Natural killer cell (primary cell): ENCODE results near the gene SPARC. TPM values are rescaled to one million over a fixed set of nuclear protein-coding genes. Genes with fewer than 3 reads are reported as not detected.

Experiments
- ATAC-seq, 3 donors: fragments of 150-1000 bp in 2 of 3; fragments of 200-7000 bp in 1 of 3; cut with Tn5 transposase; 1 replicate in 1 of 3; 2 replicates in 2 of 3; pipeline ENCODE4 v1.10.0; 2021; ENCODE audit warnings: mild to moderate bottlenecking in 2 of 3, moderate library complexity in 2 of 3
- DNase-seq, 2 donors: peaks; one replicate each; pipeline versions ENCODE4 v3.0.0 to v3.0.0-alpha.2; 2013 to 2021; ENCODE audit warnings: mixed read lengths in 1 of 2
- H3K27ac ChIP-seq: one replicate; pipeline ENCODE4 v1.5.1; 2013; ENCODE audit warnings: mild to moderate bottlenecking, low read length
- H3K27me3 ChIP-seq: one replicate; pipeline ENCODE4 v1.6.1; 2013; ENCODE audit warnings: low read length; ENCODE audit not compliant: control insufficient read depth, insufficient read depth
- H3K36me3 ChIP-seq: one replicate; pipeline ENCODE4 v1.6.1; 2013; ENCODE audit warnings: low read length; ENCODE audit not compliant: control insufficient read depth, insufficient read depth
- H3K4me1 ChIP-seq: one replicate; pipeline ENCODE4 v1.6.1; 2013; ENCODE audit warnings: low read length; ENCODE audit not compliant: control insufficient read depth, insufficient read depth
- H3K4me3 ChIP-seq: one replicate; pipeline ENCODE4 v1.5.1; 2013; ENCODE audit warnings: low read length
- H3K9me3 ChIP-seq: one replicate; pipeline ENCODE4 v1.6.1; 2013; ENCODE audit warnings: low read length; ENCODE audit not compliant: control insufficient read depth, insufficient read depth
- H3K27ac Mint-ChIP-seq, 2 donors: one replicate each; pipeline ENCODE4 v1.8.0; 2022; ENCODE audit warnings: mild to moderate bottlenecking in 2 of 2, mixed read lengths in 2 of 2, moderate library complexity in 1 of 2
- H3K27me3 Mint-ChIP-seq, 2 donors: one replicate each; pipeline ENCODE4 v1.8.0; 2022; ENCODE audit warnings: low read depth in 2 of 2, mixed read lengths in 2 of 2
- H3K36me3 Mint-ChIP-seq: one replicate; pipeline ENCODE4 v1.8.0; 2022; ENCODE audit warnings: mixed read lengths
- H3K4me1 Mint-ChIP-seq, 2 donors: one replicate each; pipeline ENCODE4 v1.8.0; 2022; ENCODE audit warnings: mixed read lengths in 2 of 2
- H3K4me3 Mint-ChIP-seq: one replicate; pipeline ENCODE4 v1.8.0; 2022; ENCODE audit warnings: mild to moderate bottlenecking, moderate library complexity, mixed read lengths
- H3K9me3 Mint-ChIP-seq, 2 donors: one replicate each; pipeline ENCODE4 v1.8.0; 2022; ENCODE audit warnings: mixed read lengths in 2 of 2
- WGBS: methylation state at CpG from one replicate; pipeline ENCODE4 v1.1.7; 2013; ENCODE audit warnings: missing lambda C conversion rate; ENCODE audit not compliant: insufficient coverage; 5-methylcytosine and 5-hydroxymethylcytosine counted together
- intact Hi-C: fragments of 100-400 bp; cut with micrococcal nuclease; formaldehyde crosslinking; loops from one replicate; pipeline ENCODE4 v1.14.2; 2022
- total RNA-seq, 4 donors: library from RNA; stranded (reverse); fragments of 120-200 nt in 1 of 4; gene quantifications; one replicate each; pipeline versions ENCODE4 v1.2.3 to v1.2.4, GENCODE V29; 2013 to 2022
- TF ChIP-seq, protein P1 (sequence below): fragments of 200-600 bp; IDR thresholded peaks from one replicate; pipeline ENCODE4 v1.8.0; 2022; ENCODE audit warnings: antibody characterized with exemption

SPARC gene
- total RNA-seq, 3 donors from 2014 or later (not counting 1 experiment from before 2014, with no cell fraction given) = 3.2 to 48.5 (median 23.4) TPM

DNA sequence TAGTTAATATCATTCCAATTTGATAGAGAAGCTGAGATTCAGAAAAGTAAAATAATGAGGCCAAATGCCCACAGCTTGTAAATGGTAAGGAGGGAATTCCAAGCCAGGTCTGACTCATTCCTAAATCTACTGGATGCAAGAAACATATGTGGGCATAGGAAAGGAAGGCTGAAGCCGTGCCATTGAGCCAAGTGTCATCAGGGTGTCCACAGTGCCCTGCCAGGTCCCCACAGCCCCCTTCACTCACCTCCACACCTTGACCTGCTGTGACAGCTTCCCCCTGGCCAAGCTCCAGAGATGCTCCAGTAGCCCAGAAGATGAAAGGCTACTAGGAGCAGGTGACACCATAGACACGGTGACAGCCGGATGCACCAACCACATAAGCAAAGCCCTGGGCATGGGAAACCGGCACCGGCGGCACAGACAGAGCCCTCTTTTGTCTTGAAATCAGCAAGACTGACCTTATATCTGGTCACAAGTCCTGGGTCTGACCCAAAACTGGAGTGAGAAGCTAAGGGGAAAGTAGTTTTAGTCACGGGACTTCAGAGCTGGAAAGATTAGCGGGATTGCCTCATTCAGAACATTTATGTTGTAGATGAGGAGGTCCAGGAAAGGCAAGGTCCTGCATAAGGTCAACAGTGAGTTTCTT lies 75.5 kb downstream of the SPARC start:
- Histone ChIP-seq H3K27me3 (no peaks in the 10 kb centered on the region), H3K9me3 (no peaks in the 10 kb centered on the region), H3K4me1 (peaks cover 13% of the 10 kb centered on the region), H3K4me3 (no peak overlapping the region), H3K27ac (no peak overlapping the region), H3K36me3 (no peaks in the 10 kb centered on the region)
- Mint-ChIP-seq H3K4me3 (no peak overlapping the region), H3K27ac (no peak overlapping the region), H3K9me3 (no peaks in the 10 kb centered on the region), H3K4me1 (peaks cover 19 to 20% of the 10 kb centered on the region in 2 donors), H3K27me3 (peaks cover 0 to 6% of the 10 kb centered on the region in 2 donors), H3K36me3 (no peaks in the 10 kb centered on the region)
- intact Hi-C loops = no loop called here
- WGBS = 90% methylated on average over 8 of the region's 8 CpGs
- no peak for DNase-seq
- TF ChIP-seq, protein P1, sequence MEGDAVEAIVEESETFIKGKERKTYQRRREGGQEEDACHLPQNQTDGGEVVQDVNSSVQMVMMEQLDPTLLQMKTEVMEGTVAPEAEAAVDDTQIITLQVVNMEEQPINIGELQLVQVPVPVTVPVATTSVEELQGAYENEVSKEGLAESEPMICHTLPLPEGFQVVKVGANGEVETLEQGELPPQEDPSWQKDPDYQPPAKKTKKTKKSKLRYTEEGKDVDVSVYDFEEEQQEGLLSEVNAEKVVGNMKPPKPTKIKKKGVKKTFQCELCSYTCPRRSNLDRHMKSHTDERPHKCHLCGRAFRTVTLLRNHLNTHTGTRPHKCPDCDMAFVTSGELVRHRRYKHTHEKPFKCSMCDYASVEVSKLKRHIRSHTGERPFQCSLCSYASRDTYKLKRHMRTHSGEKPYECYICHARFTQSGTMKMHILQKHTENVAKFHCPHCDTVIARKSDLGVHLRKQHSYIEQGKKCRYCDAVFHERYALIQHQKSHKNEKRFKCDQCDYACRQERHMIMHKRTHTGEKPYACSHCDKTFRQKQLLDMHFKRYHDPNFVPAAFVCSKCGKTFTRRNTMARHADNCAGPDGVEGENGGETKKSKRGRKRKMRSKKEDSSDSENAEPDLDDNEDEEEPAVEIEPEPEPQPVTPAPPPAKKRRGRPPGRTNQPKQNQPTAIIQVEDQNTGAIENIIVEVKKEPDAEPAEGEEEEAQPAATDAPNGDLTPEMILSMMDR = no peak
- ATAC-seq = no peak

Other genes with a start within 250 kb of the SPARC start
- gene SLC36A1, start 239.3 kb downstream of the SPARC start, total RNA-seq = 10 to 100 TPM; 10.9 to 16.1 (median 13.0) TPM
- gene FAT2, start 95.6 kb downstream of the SPARC start, total RNA-seq = not detected
- 10 to 100 TPM; 41.5 to 46.4 (median 46.2) TPM for gene ATOX1, start 71.7 kb upstream of the SPARC start, total RNA-seq
- 100 to 1,000 TPM in 2 of 3 donors, 10 to 100 TPM in 1; 94.9 to 127 (median 121) TPM for gene G3BP1, start 85.0 kb upstream of the SPARC start, total RNA-seq
- gene GLRA1, start 237.9 kb upstream of the SPARC start, total RNA-seq = not detected